Measurements from ENCODE around the gene POGZ.
A peak's percentile ranks its signal among the peaks of the same experiment; 100 is the strongest.
"Not testable (repeated sequence)": the region's sequence is repeated elsewhere in the genome, so short reads cannot be mapped to it uniquely, and the experiment has no call there.

Gene POGZ

GRCh38 chr1:151399324-151400171 lies 59.7 kb downstream of the POGZ start, which contains the start of gene PSMB4:
PSMB4 (plus strand) TSS chr1:151399573; CDS start chr1:151399588, 15 bp downstream.
- DNase-seq (ENCODE audit: low read depth), result peak; percentile 94
- peak within 1 kb of the TSS; percentile 59 for H3K4me3 ChIP-seq (ENCODE audit: low read depth, low read length)
- TF ChIP-seq CTCF (IDR thresholded peaks at IDR 0.05; ENCODE audit: insufficient read depth, low read depth, low read length, missing control alignments), result peak; percentile 35

GRCh38 chr1:151396265-151396664 lies 63.0 kb downstream of the POGZ start:
- H3K4me3 ChIP-seq (ENCODE audit: low read depth, low read length), result not testable (repeated sequence)

DNA sequence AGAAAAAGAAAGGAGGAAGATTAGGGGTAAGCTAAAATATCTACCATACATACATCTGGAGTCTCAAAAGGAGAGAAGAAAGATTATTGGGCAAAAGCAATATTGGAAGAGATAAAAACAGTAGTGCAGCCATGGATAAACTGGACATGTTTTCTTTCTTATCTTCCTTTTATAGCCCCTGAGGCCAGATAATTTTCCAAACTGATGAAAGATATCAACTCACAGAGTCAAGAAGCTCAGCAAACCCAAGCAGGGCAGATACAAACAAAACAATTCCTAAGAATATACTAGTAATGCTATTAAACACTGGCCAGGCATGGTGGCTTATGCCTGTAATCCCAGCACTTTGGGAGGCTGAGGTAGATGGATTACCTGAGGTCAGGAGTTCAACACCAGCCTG lies 65.7 kb downstream of the POGZ start:
- no peak for TF ChIP-seq CTCF (IDR thresholded peaks at IDR 0.05; ENCODE audit: insufficient read depth, low read depth, low read length, missing control alignments)
- no peak for DNase-seq (ENCODE audit: low read depth)
- no peak overlapping the region for H3K4me3 ChIP-seq (ENCODE audit: low read depth, low read length)

More at GRCh38 chr1:151396265-151396664, 63.0 kb downstream of the POGZ start:
- DNase-seq (ENCODE audit: low read depth), result not testable (repeated sequence)

GRCh38 chr1:151391079-151391563 lies 68.2 kb downstream of the POGZ start:
- DNase-seq (ENCODE audit: low read depth), result no peak

DNA sequence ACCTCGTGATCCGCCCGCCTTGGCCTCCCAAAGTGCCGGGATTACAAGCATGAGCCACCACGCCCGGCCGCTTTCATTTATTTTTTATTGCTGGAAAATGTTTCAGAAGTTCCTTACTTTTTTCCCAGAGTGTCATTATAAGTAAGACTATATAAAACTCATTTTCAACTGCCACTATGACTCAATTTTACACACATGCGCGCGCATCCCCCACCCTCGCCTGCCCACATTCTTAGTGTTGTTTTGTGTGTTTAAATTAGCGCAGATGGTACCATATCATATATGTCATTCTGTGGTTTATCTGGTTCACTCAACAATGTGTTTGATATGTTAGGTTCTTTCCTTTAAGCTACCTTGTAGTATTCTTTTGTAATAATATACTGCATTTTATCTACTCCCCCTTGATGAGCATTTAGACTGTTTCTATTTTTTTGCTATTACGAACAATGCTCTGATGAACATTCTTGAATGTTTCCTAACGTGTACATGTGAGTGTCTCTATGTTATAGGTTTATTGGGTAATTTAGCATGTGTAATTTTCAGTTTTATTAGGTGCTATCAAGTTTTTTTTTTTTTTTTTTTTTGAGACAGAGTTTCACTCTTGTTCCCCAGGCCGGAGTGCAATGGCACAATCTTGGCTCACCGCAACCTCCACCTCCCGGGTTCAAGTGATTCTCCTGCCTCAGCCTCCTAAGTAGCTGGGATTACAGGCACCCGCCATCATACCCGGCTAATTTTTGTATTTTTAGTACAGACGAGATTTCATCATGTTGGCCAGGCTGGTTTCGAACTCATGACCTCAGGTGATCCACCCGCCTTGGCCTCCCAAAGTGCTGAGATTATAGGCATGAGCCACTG lies 68.8 kb downstream of the POGZ start:
- H3K4me3 ChIP-seq (ENCODE audit: low read depth, low read length); DNase-seq (ENCODE audit: low read depth): not testable (repeated sequence)

More at GRCh38 chr1:151391079-151391563, 68.2 kb downstream of the POGZ start:
- TF ChIP-seq CTCF (IDR thresholded peaks at IDR 0.05; ENCODE audit: insufficient read depth, low read depth, low read length, missing control alignments), result no peak
- no peak overlapping the region for H3K4me3 ChIP-seq (ENCODE audit: low read depth, low read length)

GRCh38 chr1:151386002-151386401 lies 73.3 kb downstream of the POGZ start:
- H3K4me3 ChIP-seq (ENCODE audit: low read depth, low read length), result no peak overlapping the region
- TF ChIP-seq CTCF (IDR thresholded peaks at IDR 0.05; ENCODE audit: insufficient read depth, low read depth, low read length, missing control alignments), result no peak
- DNase-seq (ENCODE audit: low read depth), result no peak

DNA sequence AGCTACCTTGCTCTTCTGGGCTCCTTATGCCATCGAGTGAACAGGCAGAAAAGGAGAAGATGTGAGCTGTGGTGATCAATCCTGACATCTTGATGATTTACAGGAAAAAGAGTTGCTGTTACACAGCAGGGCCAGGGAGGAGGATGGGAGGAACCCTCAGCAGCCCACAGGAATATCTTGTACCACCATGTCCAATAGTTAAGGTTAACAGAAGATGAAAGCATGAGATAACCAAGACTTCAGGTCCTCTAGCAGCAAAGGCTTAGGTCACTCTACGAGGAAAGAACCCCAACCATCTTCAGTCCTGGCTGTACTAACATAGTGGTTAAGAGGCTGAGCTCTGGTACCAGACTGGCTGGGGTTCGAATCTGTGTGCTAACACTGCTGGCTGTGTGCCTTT lies 74.7 kb downstream of the POGZ start:
- TF ChIP-seq CTCF (IDR thresholded peaks at IDR 0.05; ENCODE audit: insufficient read depth, low read depth, low read length, missing control alignments), result no peak
- H3K4me3 ChIP-seq (ENCODE audit: low read depth, low read length), result no peak overlapping the region
- no peak for DNase-seq (ENCODE audit: low read depth)
